ENCODE data around the gene PNPLA7. TPM values are rescaled to one million over a fixed set of nuclear protein-coding genes. Genes with fewer than 3 reads are reported as not detected.

The PNPLA7 gene
- total RNA-seq, 4 donors from 2014 or later = 10.1 to 23.6 (median 11.6) TPM

DNA sequence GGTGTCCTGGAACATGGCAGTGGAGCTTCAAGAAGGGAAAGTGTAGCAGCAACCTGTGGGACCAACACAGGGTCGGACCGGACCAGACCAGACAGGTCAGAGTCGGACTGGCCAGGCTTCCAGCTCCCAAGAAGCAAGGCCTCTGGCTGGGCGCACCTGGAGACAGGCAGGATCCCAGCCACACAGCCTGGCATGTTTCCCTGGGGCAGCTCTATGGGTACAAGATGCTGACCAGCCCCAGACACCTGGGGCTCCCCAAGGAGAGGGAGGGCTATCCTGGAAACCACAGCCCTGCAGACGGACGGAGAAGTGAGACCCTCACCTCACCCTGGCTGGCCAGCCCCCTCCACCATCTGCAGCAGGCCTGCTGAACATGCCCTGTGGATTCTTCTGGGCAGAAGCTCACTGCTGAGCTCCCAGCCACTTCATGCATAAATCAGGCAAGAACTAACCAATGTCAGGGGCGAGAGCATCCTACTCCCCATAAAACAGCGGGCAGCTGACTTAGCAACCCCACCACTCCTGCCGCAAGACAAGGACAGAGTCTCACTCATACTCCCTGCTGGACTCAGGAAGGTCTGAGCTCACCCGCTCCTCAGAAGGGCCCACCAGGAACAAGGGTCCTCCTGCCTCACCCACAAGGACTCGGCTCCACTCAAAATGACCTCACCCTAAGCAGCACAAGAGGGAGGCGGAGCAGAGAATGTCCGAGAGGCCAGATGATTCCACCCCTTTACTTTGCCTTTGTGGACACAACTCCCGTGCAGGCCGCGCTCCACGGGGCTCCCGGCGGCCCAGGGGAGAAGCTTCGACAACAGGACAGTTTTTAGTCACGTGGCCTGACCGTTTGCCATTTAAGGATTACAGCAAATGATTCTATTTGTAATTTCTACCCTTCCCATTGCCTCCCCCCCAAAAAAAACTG lies 31.4 kb upstream of the PNPLA7 start:
- intact Hi-C loops (cut with DNase I) = no loop called here
- TF ChIP-seq, protein P1, sequence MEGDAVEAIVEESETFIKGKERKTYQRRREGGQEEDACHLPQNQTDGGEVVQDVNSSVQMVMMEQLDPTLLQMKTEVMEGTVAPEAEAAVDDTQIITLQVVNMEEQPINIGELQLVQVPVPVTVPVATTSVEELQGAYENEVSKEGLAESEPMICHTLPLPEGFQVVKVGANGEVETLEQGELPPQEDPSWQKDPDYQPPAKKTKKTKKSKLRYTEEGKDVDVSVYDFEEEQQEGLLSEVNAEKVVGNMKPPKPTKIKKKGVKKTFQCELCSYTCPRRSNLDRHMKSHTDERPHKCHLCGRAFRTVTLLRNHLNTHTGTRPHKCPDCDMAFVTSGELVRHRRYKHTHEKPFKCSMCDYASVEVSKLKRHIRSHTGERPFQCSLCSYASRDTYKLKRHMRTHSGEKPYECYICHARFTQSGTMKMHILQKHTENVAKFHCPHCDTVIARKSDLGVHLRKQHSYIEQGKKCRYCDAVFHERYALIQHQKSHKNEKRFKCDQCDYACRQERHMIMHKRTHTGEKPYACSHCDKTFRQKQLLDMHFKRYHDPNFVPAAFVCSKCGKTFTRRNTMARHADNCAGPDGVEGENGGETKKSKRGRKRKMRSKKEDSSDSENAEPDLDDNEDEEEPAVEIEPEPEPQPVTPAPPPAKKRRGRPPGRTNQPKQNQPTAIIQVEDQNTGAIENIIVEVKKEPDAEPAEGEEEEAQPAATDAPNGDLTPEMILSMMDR (IDR thresholded peaks at IDR 0.05) = no peak
- TF ChIP-seq POLR2A (IDR thresholded peaks at IDR 0.05) = no peak
- no peaks in the 10 kb centered on the region for H3K27me3 ChIP-seq
- 88 to 92% methylated on average over 13 to 21 of the region's 22 CpGs for WGBS, 2 donors
- DNase-seq = no peak
- no peak overlapping the region for H3K4me3 ChIP-seq (replicated peaks in 1 of 3)
- H3K4me1 ChIP-seq = peaks cover 13 to 17% of the 10 kb centered on the region in 2 donors
- peaks cover 0 to 3% of the 10 kb centered on the region in 2 donors for H3K36me3 ChIP-seq
- H3K27ac ChIP-seq = no peak overlapping the region
- H3K9me3 ChIP-seq = no peaks in the 10 kb centered on the region

- Histone ChIP-seq H3K27me3 (no peaks in the 10 kb centered on the region), H3K36me3 (peaks cover 0 to 2% of the 10 kb centered on the region in 2 donors), H3K4me1 (peaks cover 13 to 19% of the 10 kb centered on the region in 2 donors), H3K9me3 (no peaks in the 10 kb centered on the region), H3K27ac (no peak overlapping the region), H3K4me3 (replicated peaks in 1 of 3) (no peak overlapping the region)
- 94 to 96% methylated on average over 4 of the region's 4 CpGs for WGBS, 2 donors
- DNase-seq = no peak
- intact Hi-C loops (cut with DNase I) = no loop called here
- TF ChIP-seq POLR2A (IDR thresholded peaks at IDR 0.05) = no peak
- TF ChIP-seq, protein P1 (IDR thresholded peaks at IDR 0.05) = no peak
These were observed 30.7 kb upstream of the PNPLA7 start for GRCh38 chr9:137580954-137581322.

GRCh38 chr9:137580209-137580953 lies 30.2 kb upstream of the PNPLA7 start:
- Histone ChIP-seq H3K27me3 (no peaks in the 10 kb centered on the region), H3K4me1 (peaks cover 13 to 19% of the 10 kb centered on the region in 2 donors), H3K4me3 (replicated peaks in 1 of 3) (no peak overlapping the region), H3K36me3 (peaks cover 3 to 8% of the 10 kb centered on the region in 2 donors), H3K27ac (no peak overlapping the region), H3K9me3 (no peaks in the 10 kb centered on the region)
- 91 to 93% methylated on average over 13 to 21 of the region's 23 CpGs for WGBS, 2 donors
- TF ChIP-seq POLR2A (IDR thresholded peaks at IDR 0.05) = no peak
- TF ChIP-seq, protein P1 (IDR thresholded peaks at IDR 0.05) = no peak
- no peak for DNase-seq
- intact Hi-C loops (cut with DNase I) = no loop called here

GRCh38 chr9:137579259-137579604 lies 29.0 kb upstream of the PNPLA7 start:
- 26 to 32% methylated on average over 4 to 6 of the region's 19 CpGs for WGBS, 2 donors
- TF ChIP-seq, protein P1 (IDR thresholded peaks at IDR 0.05) = peak in 1 of 6 experiments; percentile 17
- TF ChIP-seq POLR2A (IDR thresholded peaks at IDR 0.05) = no peak
- intact Hi-C loops (cut with DNase I) = no loop called here
- Histone ChIP-seq H3K36me3 (peaks cover 8 to 12% of the 10 kb centered on the region in 2 donors), H3K4me1 (peaks cover 13 to 19% of the 10 kb centered on the region in 2 donors), H3K27ac (peak overlapping the region in 2 of 3 donors; percentile 44 to 72), H3K27me3 (no peaks in the 10 kb centered on the region), H3K9me3 (no peaks in the 10 kb centered on the region), H3K4me3 (replicated peaks in 1 of 3) (peak overlapping the region in 2 of 3 donors; percentile 94)
- DNase-seq = no peak

All from thyroid gland (tissue), 4 donors.